Fibroblast of skin of left quadriceps (primary cell): ENCODE data around the gene NPAS1.
"Not testable (repeated sequence)": the region's sequence is repeated elsewhere in the genome, so short reads cannot be mapped to it uniquely, and the experiment has no call there.

Experiments used
- DNase-seq, 2 experiments: peaks; one replicate each; pipeline ENCODE4 v3.0.0-alpha.2; 2013; ENCODE audit warnings: low read depth in 2 of 2

NPAS1 gene

DNA sequence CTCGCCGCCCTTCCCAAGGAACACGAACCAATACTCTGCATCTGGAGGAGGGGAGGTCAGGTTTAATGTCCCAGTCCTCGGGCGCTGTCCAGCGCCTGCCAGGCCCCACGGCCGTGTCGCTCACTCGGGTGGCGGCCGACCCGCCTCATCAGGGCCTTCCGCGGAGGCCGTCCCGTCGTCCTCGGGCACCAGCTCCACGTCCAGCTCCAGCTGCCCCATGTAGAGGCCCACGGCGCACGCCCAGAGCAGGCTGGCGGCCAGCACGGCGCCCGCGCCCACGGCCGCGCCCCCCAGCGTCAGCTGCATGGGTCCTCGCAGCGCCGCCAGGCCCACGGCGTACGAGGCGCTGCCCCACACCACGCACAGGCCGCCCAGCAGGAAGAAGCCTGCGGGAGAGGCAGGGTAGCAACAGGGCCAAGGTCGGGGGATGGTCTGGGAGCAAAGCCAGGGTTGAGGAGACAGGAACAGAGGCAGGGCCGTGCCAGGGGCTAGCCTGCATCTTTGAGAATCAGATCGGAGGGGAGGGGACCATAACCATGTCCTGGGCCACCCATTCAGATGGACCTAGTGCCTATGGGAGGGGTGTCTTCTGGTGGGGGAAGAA is 26.3 kb downstream of the NPAS1 start:
- DNase-seq, result no peak

DNA sequence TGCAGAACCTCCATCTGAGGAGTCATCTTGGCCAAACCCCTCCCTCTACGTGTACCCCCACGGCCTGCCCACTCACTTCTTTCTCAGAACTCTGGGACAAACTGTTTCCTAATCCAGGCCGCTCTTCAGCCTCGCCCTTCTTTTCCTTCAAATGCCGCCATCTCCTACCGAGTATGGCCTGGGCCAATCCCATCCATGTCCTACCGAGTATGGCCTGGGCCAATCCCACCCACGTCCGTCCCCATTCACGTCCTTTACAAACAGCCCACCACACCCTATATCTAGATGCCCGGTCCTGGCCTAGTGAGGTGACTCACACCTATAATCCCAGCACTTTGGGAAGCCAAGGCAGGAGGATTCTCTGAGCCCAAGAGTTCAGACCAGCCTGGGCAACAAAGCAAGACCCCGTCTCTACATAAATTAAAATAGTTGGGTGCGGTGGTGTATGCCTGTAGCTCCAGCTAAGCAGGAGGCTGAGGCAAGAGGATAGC is 27.7 kb downstream of the NPAS1 start:
- DNase-seq, result no peak

DNA sequence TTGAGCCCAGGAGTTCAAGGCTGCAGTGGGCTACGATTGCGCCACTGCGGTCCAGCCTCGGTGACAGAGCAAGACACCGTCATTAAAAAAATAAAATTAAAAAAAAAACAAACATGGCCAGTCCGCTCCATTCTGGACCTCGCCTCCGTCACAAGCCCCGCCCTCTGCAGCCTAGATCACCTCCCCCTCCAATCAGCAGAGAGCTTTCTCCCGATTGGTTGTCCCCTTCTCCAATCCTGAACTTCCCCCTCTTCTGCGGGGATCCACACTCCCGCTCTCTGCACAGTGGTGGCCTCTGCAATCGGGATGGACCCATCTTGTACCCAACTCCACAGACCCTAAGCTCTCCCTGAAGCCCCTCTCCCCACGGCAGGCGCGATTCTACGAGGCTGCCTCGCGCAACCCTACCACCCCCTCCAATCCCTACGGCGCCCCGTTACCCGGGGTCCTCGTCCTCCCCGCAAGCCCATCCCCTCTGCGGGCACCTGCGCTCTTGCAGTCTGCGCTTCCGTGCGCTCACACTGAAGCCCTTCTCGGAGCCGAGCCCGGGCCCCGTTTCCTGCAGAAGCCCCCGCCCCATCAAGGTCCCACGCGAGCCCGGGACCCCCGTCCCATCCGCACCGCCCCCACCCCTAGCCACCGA is 28.2 kb downstream of the NPAS1 start:
- peak; percentile 78 to 79 for DNase-seq

DNA sequence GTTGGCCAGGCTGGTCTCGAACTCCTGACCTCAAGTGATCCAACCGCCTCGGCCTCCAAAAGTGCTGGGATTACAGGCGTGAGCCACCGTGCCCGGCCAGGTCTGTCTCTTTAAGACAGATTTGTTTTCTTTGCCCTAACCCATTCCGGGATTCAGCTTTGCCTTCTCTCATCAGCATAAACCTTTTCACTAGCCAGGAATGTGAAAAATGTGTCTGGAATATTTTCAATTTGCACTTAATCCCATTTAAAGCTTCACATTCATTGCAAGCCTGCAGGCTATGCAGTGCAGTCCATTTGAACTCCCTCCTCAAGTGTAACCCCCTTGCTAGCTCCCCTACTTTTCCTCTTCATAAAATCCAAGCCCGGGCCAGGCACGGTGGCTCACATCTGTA is 29.7 kb downstream of the NPAS1 start:
- peak; percentile 49 to 59 for DNase-seq

DNA sequence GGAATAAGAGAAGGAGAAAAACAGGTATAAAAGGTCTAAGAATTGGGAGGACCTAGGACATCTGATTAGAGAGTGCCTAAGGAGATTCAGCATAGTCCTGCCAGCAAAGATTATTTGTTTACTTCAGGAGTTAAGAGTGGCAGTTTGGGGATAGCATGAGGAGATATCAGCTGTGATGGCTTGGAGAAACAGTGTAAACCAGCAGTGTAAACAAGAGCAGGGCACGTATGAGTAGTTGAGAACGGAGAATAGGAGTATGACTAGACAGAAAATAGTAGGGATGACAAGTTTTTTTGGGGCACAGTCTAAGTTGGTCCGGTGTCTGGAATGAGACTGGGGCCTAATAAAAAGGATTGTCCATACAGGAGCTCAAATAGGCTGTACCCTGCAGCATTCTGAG is 30.9 kb downstream of the NPAS1 start:
- not testable (repeated sequence) for DNase-seq

DNA sequence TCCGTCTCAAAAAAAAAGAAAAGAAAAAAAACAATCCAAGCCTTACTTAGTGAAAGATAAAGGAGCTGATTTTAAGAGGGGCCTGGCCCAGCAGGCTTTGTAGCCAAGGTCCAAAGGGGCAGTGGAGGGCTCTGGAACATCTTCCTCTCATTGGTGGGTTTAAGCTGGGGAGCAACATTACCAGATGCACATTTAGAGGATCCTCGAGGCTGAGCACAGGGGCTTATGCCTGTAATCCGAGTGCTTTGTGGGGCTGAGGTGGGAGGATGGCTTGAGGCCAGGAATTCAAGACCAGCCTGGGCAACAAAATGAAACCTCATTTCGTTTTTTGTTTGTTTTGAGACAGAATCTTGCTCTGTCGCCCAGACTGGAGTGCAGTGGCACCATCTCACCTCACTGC is 36.8 kb downstream of the NPAS1 start:
- no peak for DNase-seq

DNA sequence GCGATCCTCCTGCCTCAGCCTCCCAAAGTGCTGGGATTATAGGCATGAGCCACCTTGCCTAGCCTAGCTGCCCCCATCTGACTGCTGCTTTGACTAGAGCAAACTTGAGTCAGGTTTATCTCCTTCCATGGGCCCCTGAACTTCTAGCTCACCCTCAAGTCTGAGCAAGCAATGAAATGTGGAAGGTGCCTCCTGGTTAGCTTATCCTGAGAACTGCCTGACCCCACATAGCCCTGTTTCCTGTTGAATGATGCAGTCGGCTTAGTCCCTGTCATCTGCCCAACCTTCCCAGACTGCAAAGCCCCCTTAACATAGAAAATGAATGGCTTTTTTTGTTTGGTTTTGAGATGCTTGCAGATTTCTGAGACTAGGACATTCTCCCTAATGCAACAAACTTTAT is 37.7 kb downstream of the NPAS1 start:
- DNase-seq, result no peak

- no peak for DNase-seq
Observed at GRCh38 chr19:47058621-47059022, 39.0 kb downstream of the NPAS1 start.

- DNase-seq, result no peak
Observed at GRCh38 chr19:47063874-47064273, 44.2 kb downstream of the NPAS1 start.

DNA sequence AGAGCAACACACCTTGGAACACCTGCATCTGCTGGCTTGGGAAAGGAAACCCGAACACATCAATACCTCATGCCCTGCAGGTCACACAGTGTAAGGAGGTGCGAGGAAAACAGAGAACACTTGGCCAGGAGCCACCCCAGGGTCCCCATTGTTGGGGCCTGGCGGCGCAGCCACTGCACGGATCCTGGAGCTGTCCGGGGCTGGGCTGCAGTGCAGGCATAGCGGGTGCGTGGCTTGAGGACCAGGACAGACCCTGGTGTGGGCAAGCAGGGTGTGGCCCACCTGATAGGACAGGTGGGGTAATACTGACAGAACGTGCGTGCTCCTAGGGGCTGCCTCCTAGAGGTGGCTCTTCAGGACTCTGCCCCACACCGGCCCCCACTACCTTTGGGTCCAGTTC is 45.6 kb downstream of the NPAS1 start:
- DNase-seq, result no peak

GRCh38 chr19:47066376-47067214 is 47.0 kb downstream of the NPAS1 start:
- no peak for DNase-seq

DNA sequence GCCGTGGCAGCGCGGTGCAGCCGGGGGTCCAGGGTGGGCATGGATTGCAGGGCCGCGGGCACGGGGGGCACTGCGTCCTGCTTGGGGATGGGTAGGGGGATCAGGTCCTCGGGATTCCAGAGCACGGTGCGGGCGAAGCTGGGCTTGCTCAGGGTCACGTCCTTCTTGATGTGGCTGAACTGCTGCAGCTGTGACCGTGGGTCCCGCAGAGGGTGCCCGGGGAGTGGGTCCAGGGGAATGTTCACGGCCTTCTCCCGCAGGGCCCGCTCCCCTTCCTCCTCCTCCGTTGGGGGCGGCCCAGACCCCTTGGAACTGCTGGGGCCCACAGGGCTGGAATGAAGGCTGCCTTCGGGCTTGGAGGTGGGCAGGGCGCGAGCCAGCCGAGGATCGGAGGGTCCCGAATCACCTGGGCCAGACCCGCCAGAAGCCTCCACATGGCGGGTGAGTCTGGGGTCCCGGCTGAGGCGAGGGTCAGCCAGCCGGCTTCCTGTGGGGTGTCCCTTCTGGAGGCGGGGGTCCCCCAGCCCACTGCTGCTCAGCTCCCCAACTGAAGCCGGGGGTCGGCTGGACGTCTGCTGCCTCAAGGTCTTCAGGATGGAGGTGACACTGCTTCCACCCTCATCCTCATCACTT is 47.7 kb downstream of the NPAS1 start:
- DNase-seq, result no peak

DNA sequence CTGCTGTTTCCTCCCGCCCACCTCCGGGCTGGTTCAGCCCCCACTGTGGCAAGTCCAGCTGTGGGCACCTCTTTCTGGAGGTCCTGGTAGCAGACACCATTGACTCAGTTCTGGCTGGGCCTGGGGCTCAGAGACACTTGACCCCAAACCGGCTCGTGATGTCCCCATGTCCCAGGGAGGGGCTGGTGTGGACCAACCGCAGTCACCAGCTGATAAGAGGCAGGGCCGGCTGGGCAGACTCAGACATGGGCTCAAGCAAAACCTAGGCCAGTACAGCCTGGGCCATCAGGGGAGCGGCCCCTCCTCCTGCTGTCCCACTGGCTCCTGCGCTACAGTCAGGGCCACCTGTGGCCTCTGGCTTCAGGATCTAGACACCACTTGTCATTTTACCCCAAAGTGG is 48.6 kb downstream of the NPAS1 start:
- no peak for DNase-seq

DNA sequence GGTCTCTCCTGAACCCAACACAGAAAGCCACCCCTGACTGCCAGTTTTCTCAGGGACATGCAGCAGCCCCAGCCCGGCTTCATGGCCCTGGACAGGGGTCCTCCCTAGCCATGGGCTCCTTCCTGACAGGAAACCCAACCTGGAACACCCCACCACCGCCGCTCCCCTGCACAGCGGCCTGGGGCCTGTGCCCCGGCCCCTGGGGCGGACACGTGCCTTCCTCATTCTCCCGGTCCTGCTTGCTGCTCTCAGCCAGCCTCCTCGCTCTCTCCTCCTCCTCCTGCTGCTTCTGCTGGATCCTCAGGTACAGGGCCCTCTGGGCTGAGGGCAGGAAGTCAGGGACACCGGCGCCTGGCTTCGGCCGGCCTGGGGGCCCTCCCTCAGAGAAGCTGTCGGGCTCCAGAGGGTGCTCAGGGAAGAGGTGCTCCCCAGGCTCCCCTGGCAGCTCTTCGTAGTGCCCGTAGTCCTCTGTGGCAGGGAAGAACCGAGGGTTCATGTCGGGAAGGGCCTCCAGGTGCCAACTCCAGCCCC is 49.3 kb downstream of the NPAS1 start:
- no peak for DNase-seq

DNA sequence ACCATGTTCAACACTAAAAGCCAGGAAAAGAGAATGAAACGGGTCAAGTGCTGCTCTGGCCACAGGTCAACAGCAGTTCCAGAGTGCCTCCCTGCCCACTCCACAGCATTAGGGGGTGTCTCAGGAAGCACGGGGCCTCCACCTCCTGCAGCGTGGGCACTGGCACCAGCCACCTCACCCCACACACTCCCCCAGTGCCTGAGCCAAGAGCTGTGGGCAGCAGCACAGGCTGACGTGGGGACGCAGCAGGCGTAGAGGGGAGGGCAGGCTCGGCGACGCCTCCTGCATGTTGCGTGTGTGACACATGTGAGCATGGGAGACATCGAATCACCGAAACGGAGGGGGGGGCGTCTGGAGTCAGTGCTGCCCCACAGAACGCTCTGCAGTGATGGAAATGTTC is 50.2 kb downstream of the NPAS1 start:
- no peak for DNase-seq

GRCh38 chr19:47070756-47071155 is 51.1 kb downstream of the NPAS1 start:
- no peak for DNase-seq

DNA sequence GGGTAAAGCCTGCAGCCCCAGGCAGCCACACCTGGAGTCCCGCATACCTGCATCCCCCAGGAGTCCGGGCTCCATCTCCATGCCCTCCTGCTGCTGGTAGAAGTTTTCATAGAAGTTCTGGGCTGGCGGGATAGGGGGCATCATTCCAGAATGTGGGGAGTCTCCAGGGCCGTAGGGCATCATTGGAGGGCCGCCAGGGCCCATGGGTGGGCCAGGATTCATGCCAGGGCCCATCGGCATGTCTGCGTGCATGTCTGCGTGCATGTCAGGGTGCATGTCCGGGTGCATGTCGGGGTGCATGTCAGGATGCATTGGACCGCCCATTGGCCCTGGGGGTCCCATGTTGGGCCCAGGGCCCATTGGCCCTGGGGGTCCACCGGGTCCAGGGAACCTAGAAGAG is 52.1 kb downstream of the NPAS1 start:
- DNase-seq, result no peak

DNA sequence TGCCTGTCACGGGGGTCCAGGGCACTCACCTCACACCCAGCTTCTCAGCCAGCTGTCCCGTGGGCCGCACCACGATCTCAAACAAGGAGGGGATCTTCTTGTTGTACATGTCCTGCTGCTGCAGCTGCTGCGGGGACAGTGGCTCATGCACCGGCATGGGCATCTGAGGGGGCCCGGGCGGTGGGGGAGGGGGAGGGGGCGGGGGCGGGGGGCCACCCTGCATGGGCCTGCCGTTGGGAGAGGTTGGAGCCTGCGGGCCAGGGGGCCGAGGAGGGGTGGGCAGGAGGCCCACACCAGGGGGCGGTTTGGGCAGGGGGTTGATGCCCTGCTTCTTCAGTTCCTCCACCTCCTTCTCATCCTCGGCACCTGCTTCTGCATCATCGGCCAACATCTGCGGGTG is 52.7 kb downstream of the NPAS1 start:
- DNase-seq, result no peak

DNA sequence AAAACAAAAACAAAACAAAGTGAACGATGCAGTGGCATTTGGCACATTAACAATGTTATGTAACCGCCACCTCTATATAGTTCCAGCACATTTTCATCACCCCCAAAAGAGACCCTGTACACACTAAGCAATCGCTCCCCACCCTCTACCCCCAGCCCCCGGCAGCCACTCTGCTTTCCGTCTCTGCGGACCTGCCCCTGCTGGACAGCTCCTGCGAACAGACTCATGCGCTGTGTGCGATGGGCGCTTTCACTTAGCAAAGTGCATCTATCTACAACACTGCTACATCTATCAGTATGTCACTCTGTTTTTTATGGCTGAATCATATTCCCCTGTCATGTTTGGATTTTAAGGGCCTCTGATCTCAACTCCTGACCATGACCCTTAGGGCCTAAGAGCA is 53.9 kb downstream of the NPAS1 start:
- DNase-seq, result no peak

- no peak for DNase-seq
Observed at GRCh38 chr19:47074621-47075020, 55.0 kb downstream of the NPAS1 start.

DNA sequence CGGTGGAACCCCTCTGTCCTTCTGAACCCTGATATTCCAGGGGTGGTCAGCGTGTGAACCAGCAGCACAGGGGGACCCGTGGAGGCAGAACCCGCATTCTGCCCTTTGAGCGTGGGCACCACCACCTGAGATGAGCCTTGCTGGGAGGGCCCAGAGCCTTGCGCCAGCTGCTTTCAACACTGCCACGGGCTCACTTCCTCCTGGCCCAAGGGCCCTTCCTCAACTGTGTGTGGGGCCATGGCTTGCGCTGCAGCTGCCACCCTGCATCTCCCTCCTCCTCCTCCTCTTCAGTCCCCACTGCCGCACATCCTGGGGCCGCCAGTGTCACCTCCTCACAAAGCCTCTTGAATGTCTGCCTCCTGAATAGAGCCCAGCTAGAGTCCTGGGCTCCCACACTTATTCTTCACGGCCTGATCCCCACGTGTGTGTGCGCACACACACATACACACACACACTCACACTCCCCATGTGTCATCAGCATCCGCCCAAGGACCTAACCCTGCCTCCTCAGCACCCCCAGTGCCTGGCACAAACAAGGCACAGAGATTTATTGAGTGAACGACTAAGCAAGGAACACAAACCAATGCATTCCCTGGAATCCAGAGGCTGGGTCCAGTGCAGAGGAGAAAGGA is 55.7 kb downstream of the NPAS1 start:
- DNase-seq, result no peak

DNA sequence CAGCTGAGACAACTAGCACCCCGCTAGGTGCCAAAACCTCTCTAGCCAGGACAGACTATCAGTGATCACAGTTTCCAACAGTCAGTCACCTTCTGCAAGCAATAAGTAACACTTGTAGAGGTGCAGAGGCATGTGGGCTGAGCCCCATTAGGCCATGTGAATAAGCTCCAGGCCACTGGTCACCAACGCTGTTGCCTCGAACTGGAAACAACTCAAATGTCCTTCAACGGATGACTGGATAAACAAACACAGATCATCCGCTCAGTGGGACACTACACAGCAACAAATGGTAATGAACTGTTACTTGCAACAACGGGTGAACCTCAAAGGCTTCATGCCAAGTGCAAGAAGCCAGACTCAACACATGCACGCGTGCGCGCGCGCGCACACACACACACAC is 56.3 kb downstream of the NPAS1 start:
- DNase-seq, result no peak
